ACHN (cell line): ENCODE measurements around the gene FOXP1.
A peak's percentile ranks its signal among the peaks of the same experiment; 100 is the strongest.
"Not testable (repeated sequence)": the region's sequence is repeated elsewhere in the genome, so short reads cannot be mapped to it uniquely, and the experiment has no call there.

Experiments
- DNase-seq: peaks from one replicate; pipeline ENCODE4 v3.0.0-alpha.2; 2015
- in situ Hi-C: cut with HindIII; loops from 2 replicates; pipeline ENCODE4 v1.10.0; 2017; ENCODE audit warnings: low sequenced_read_pairs, low pct_ligation_motif_present, low pct_unique_long_range_greater_than_20kb

The FOXP1 gene

GRCh38 chr3:71543371-71544016 lies 40.0 kb downstream of the FOXP1 start:
- DNase-seq: no peak
- in situ Hi-C loops: no loop called here

GRCh38 chr3:71542521-71543370 lies 40.8 kb downstream of the FOXP1 start:
- in situ Hi-C loops: no loop called here
- no peak for DNase-seq

- in situ Hi-C loops: no loop called here
These were observed 42.2 kb downstream of the FOXP1 start for GRCh38 chr3:71541313-71541712.

GRCh38 chr3:71537211-71537611 lies 46.3 kb downstream of the FOXP1 start:
- DNase-seq: peak; percentile 94
- in situ Hi-C loops: no loop called here

More at GRCh38 chr3:71541313-71541712, 42.2 kb downstream of the FOXP1 start:
- no peak for DNase-seq

- in situ Hi-C loops: no loop called here
These were observed 47.1 kb downstream of the FOXP1 start for GRCh38 chr3:71536376-71536965.

GRCh38 chr3:71533588-71533987 lies 49.9 kb downstream of the FOXP1 start:
- in situ Hi-C loops: no loop called here
- no peak for DNase-seq

More at GRCh38 chr3:71536376-71536965, 47.1 kb downstream of the FOXP1 start:
- DNase-seq: peak; percentile 67

- in situ Hi-C loops: no loop called here
- DNase-seq: no peak
These were observed 50.7 kb downstream of the FOXP1 start for GRCh38 chr3:71532639-71533395.

- no peak for DNase-seq
- in situ Hi-C loops: no loop called here
These were observed 52.5 kb downstream of the FOXP1 start for GRCh38 chr3:71530903-71531530.

GRCh38 chr3:71528816-71529215 lies 54.7 kb downstream of the FOXP1 start:
- in situ Hi-C loops: no loop called here

GRCh38 chr3:71526448-71526847 lies 57.1 kb downstream of the FOXP1 start:
- in situ Hi-C loops, DNase-seq: not testable (repeated sequence)

More at GRCh38 chr3:71528816-71529215, 54.7 kb downstream of the FOXP1 start:
- no peak for DNase-seq

GRCh38 chr3:71525391-71525790 lies 58.1 kb downstream of the FOXP1 start:
- in situ Hi-C loops: no loop called here
- DNase-seq: no peak

- DNase-seq: no peak
- in situ Hi-C loops: no loop called here
These were observed 58.9 kb downstream of the FOXP1 start for GRCh38 chr3:71524672-71525071.

GRCh38 chr3:71523628-71524027 lies 59.9 kb downstream of the FOXP1 start:
- no peak for DNase-seq

GRCh38 chr3:71521940-71522876 lies 61.3 kb downstream of the FOXP1 start:
- no peak for DNase-seq
- in situ Hi-C loops: no loop called here

More at GRCh38 chr3:71523628-71524027, 59.9 kb downstream of the FOXP1 start:
- in situ Hi-C loops: no loop called here

GRCh38 chr3:71521021-71521352 lies 62.5 kb downstream of the FOXP1 start:
- DNase-seq: no peak
- in situ Hi-C loops: no loop called here

GRCh38 chr3:71520161-71521020 lies 63.1 kb downstream of the FOXP1 start:
- in situ Hi-C loops: no loop called here

GRCh38 chr3:71518089-71518488 lies 65.4 kb downstream of the FOXP1 start:
- in situ Hi-C loops: no loop called here
- DNase-seq: no peak

More at GRCh38 chr3:71520161-71521020, 63.1 kb downstream of the FOXP1 start:
- DNase-seq: no peak
